Liver (tissue), 9 donors: ENCODE data around the gene MRPL18. TPM values are rescaled to one million over a fixed set of nuclear protein-coding genes. Genes with fewer than 3 reads are reported as not detected.

ENCODE experiments used
- DNase-seq: peaks from one replicate; pipeline ENCODE4 v3.0.0-alpha.2; 2017; ENCODE audit warnings: low spot score
- H3K27ac ChIP-seq, 2 donors: one replicate each; pipeline ENCODE4 v1.7.0; 2013; ENCODE audit warnings: inconsistent platforms in 2 of 2, low read length in 2 of 2, control low read depth in 1 of 2, low read depth in 1 of 2, mild to moderate bottlenecking in 1 of 2
- H3K27me3 ChIP-seq, 4 donors: one replicate each; pipeline versions ENCODE4 v1.6.1 to v1.7.0; 2013; ENCODE audit warnings: low read length in 3 of 4, inconsistent platforms in 1 of 4, mild to moderate bottlenecking in 1 of 4, moderate library complexity in 1 of 4; ENCODE audit not compliant: control insufficient read depth in 4 of 4, insufficient read depth in 4 of 4
- H3K36me3 ChIP-seq, 4 donors: one replicate each; pipeline versions ENCODE4 v1.6.1 to v1.7.0; 2013; ENCODE audit warnings: low read length in 3 of 4, mild to moderate bottlenecking in 3 of 4, low read depth in 1 of 4, moderate library complexity in 1 of 4; ENCODE audit not compliant: control insufficient read depth in 4 of 4, insufficient read depth in 3 of 4
- H3K4me1 ChIP-seq, 4 donors: one replicate each; pipeline versions ENCODE4 v1.6.1 to v1.7.0; 2013; ENCODE audit warnings: low read length in 3 of 4, mild to moderate bottlenecking in 3 of 4, moderate library complexity in 1 of 4; ENCODE audit not compliant: control insufficient read depth in 4 of 4, insufficient read depth in 4 of 4
- H3K4me3 ChIP-seq, 3 donors: one replicate each; pipeline versions ENCODE4 v1.6.1 to v1.7.0; 2013; ENCODE audit warnings: low read length in 3 of 3, control low read depth in 1 of 3, low read depth in 1 of 3, mild to moderate bottlenecking in 1 of 3
- H3K9ac ChIP-seq, 2 donors: one replicate each; pipeline ENCODE4 v1.7.0; 2013; ENCODE audit warnings: low read length in 2 of 2, mild to moderate bottlenecking in 2 of 2, moderate library complexity in 2 of 2, control low read depth in 1 of 2, low read depth in 1 of 2
- H3K9me3 ChIP-seq, 4 donors: one replicate each; pipeline versions ENCODE4 v1.6.1 to v1.7.0; 2013; ENCODE audit warnings: low read length in 3 of 4; ENCODE audit not compliant: control insufficient read depth in 4 of 4
- ATF3 ChIP-seq: IDR thresholded peaks from 2 replicates; pipeline ENCODE4 v1.6.1; 2016; ENCODE audit warnings: antibody characterized with exemption
- EGR1 ChIP-seq, 2 donors: IDR thresholded peaks; 2 replicates each; pipeline ENCODE4 v1.6.1; 2016 to 2018; ENCODE audit warnings: antibody characterized with exemption in 2 of 2, low read depth in 2 of 2
- FOXA1 ChIP-seq: IDR thresholded peaks from 2 replicates; pipeline ENCODE4 v1.6.1; 2016; ENCODE audit warnings: antibody characterized with exemption
- FOXA2 ChIP-seq: IDR thresholded peaks from 2 replicates; pipeline ENCODE4 v1.6.1; 2016; ENCODE audit warnings: antibody characterized with exemption
- GABPA ChIP-seq, 2 donors: IDR thresholded peaks in 1 of 2; conservative IDR thresholded peaks in 1 of 2; 2 replicates each; pipeline ENCODE4 v1.6.1; 2016; ENCODE audit warnings: antibody characterized with exemption in 2 of 2, mild to moderate bottlenecking in 1 of 2, moderate library complexity in 1 of 2
- HNF4G ChIP-seq: IDR thresholded peaks from 2 replicates; pipeline ENCODE4 v1.6.1; 2016; ENCODE audit warnings: antibody characterized with exemption
- JUND ChIP-seq, 2 donors: IDR thresholded peaks; 2 replicates each; pipeline ENCODE4 v1.6.1; 2016; ENCODE audit warnings: antibody characterized with exemption in 2 of 2
- MAX ChIP-seq: IDR thresholded peaks from 2 replicates; pipeline ENCODE4 v1.6.1; 2016; ENCODE audit warnings: antibody characterized with exemption
- NR2F2 ChIP-seq: IDR thresholded peaks from 2 replicates; pipeline ENCODE4 v1.6.1; 2016; ENCODE audit warnings: antibody characterized with exemption
- RAD21 ChIP-seq, 2 donors: IDR thresholded peaks; 2 replicates each; pipeline ENCODE4 v1.6.1; 2016; ENCODE audit warnings: antibody characterized with exemption in 2 of 2, mild to moderate bottlenecking in 2 of 2
- REST ChIP-seq: IDR thresholded peaks from 2 replicates; pipeline ENCODE4 v1.6.1; 2016; ENCODE audit warnings: antibody characterized with exemption, mild to moderate bottlenecking
- SP1 ChIP-seq: IDR thresholded peaks from 2 replicates; pipeline ENCODE4 v1.6.1; 2018; ENCODE audit warnings: antibody characterized with exemption, mild to moderate bottlenecking
- TAF1 ChIP-seq: conservative IDR thresholded peaks from 2 replicates; pipeline ENCODE4 v1.6.1; 2016; ENCODE audit warnings: antibody characterized with exemption, mild to moderate bottlenecking
- YY1 ChIP-seq: IDR thresholded peaks from 2 replicates; pipeline ENCODE4 v1.6.1; 2016; ENCODE audit warnings: antibody characterized with exemption, mild to moderate bottlenecking
- ZBTB33 ChIP-seq: IDR thresholded peaks from 2 replicates; pipeline ENCODE4 v1.6.1; 2016; ENCODE audit warnings: antibody characterized with exemption
- WGBS: extraction: QIAGEN DNeasy Blood & Tissue Kit; methylation state at CpG from one replicate; pipeline ENCODE4 v1.1.7; 2013; 5-methylcytosine and 5-hydroxymethylcytosine counted together
- polyA plus RNA-seq, 2 donors: library from polyadenylated mRNA; stranded (reverse) in 1 of 2; unstranded in 1 of 2; fragments of 200-250 nt in 1 of 2; fragments of >200 nt in 1 of 2; fragmentation: Nextera tagmentation in 1 of 2; extraction: Ambion mirVana in 1 of 2; gene quantifications; one replicate each; pipeline versions ENCODE4 v1.2.1 to v1.2.3, GENCODE V29; 2013 to 2015
- total RNA-seq, 2 donors: library from RNA; depleted of rRNA; stranded (reverse); fragments of >200 nt; gene quantifications; one replicate each; pipeline ENCODE4 v1.2.3, GENCODE V29; 2014
- donor health status: healthy.
- donor health status: healthy.
- donor health status: healthy.
- donor health status: healthy.
- donor health status: healthy.

The MRPL18 gene
- total and polyA plus RNA-seq, 4 donors = 32.5 to 61.9 (median 41.9) TPM

GRCh38 chr6:159819932-159820640 is 29.8 kb downstream of the MRPL18 start:
- DNase-seq = no peak
- Histone ChIP-seq H3K27ac (no peak overlapping the region), H3K9ac (no peak overlapping the region), H3K27me3 (no peaks in the 10 kb centered on the region), H3K9me3 (no peaks in the 10 kb centered on the region), H3K36me3 (no peaks in the 10 kb centered on the region), H3K4me3 (no peak overlapping the region), H3K4me1 (no peaks in the 10 kb centered on the region)
- 69% methylated on average over 28 of the region's 28 CpGs for WGBS
- TF ChIP-seq REST = no peak
- TF ChIP-seq NR2F2 = no peak
- TF ChIP-seq TAF1 = no peak
- no peak for TF ChIP-seq JUND (IDR thresholded peaks at IDR 0.05)
- no peak for TF ChIP-seq ATF3
- TF ChIP-seq SP1 = no peak
- no peak for TF ChIP-seq EGR1 (IDR thresholded peaks at IDR 0.05; ENCODE audit: low read depth in 2 of 2)
- TF ChIP-seq GABPA (IDR thresholded peaks at IDR 0.05 in 1 of 2, conservative IDR thresholded peaks at IDR 0.05 in 1 of 2) = no peak
- TF ChIP-seq HNF4G = no peak

- Histone ChIP-seq H3K4me3 (no peak overlapping the region), H3K27me3 (no peaks in the 10 kb centered on the region), H3K4me1 (no peaks in the 10 kb centered on the region), H3K27ac (no peak overlapping the region), H3K9me3 (no peaks in the 10 kb centered on the region), H3K36me3 (no peaks in the 10 kb centered on the region), H3K9ac (no peak overlapping the region)
- TF ChIP-seq FOXA1 (no peak), MAX (no peak), YY1 (no peak), HNF4G (no peak), FOXA2 (no peak), RAD21 (IDR thresholded peaks at IDR 0.05) (no peak)
- 77% methylated on average over 11 of the region's 11 CpGs for WGBS
- DNase-seq = no peak
These were observed 30.9 kb downstream of the MRPL18 start for GRCh38 chr6:159821122-159821521.

GRCh38 chr6:159821726-159822125 is 31.5 kb downstream of the MRPL18 start:
- no peaks in the 10 kb centered on the region for H3K9me3 ChIP-seq
- 93% methylated on average over 10 of the region's 10 CpGs for WGBS
- TF ChIP-seq HNF4G (no peak), EGR1 (IDR thresholded peaks at IDR 0.05; ENCODE audit: low read depth in 2 of 2) (no peak), ATF3 (no peak), ZBTB33 (no peak), FOXA2 (no peak), JUND (IDR thresholded peaks at IDR 0.05) (no peak), NR2F2 (no peak), GABPA (IDR thresholded peaks at IDR 0.05 in 1 of 2, conservative IDR thresholded peaks at IDR 0.05 in 1 of 2) (no peak), TAF1 (no peak), FOXA1 (no peak), REST (no peak), YY1 (no peak), RAD21 (IDR thresholded peaks at IDR 0.05) (no peak)

More at GRCh38 chr6:159821726-159822125, 31.5 kb downstream of the MRPL18 start:
- Histone ChIP-seq H3K9ac (no peak overlapping the region), H3K27ac (no peak overlapping the region), H3K27me3 (no peaks in the 10 kb centered on the region), H3K4me3 (no peak overlapping the region), H3K4me1 (no peaks in the 10 kb centered on the region), H3K36me3 (no peaks in the 10 kb centered on the region)
- no peak for DNase-seq
